CD8-positive, alpha-beta memory T cell (primary cell): ENCODE measurements around the gene GTF3C4. TPM values are rescaled to one million over a fixed set of nuclear protein-coding genes. Genes with fewer than 3 reads are reported as not detected.

ENCODE experiments used
- CTCF ChIA-PET: fragments of 350-600 bp; sonication (Branson Sonifier 250); formaldehyde crosslinking; loops from one replicate; lab custom pipeline; 2021; ENCODE audit warnings: antibody characterized with exemption; lab: Charles Lee
- POLR2A ChIA-PET: fragments of 350-600 bp; sonication (Branson Sonifier 250); formaldehyde crosslinking; loops from one replicate; lab custom pipeline; 2021; ENCODE audit warnings: antibody characterized with exemption; lab: Charles Lee
- DNase-seq, 5 donors: peaks; one replicate each; pipeline versions ENCODE4 v3.0.0 to v3.0.0-alpha.2; 2020 to 2022; ENCODE audit warnings: mixed read lengths in 1 of 5
- H3K27ac ChIP-seq: one replicate; pipeline ENCODE4 v1.7.0; 2013; ENCODE audit warnings: low read depth, mild to moderate bottlenecking, low read length, moderate library complexity
- H3K27me3 ChIP-seq: 2 replicates; pipeline ENCODE4 v1.7.0; 2013; ENCODE audit warnings: low read length, mild to moderate bottlenecking; ENCODE audit not compliant: insufficient read depth, poor library complexity, severe bottlenecking
- H3K36me3 ChIP-seq: 2 replicates; pipeline ENCODE4 v1.7.0; 2013; ENCODE audit warnings: mild to moderate bottlenecking, low read length, moderate library complexity; ENCODE audit not compliant: insufficient read depth
- H3K4me1 ChIP-seq: 2 replicates; pipeline ENCODE4 v1.7.0; 2013; ENCODE audit warnings: mild to moderate bottlenecking, low read length, moderate library complexity; ENCODE audit not compliant: insufficient read depth
- H3K4me3 ChIP-seq: 2 replicates; pipeline ENCODE4 v1.7.0; 2013; ENCODE audit warnings: mild to moderate bottlenecking, low read length
- H3K9me3 ChIP-seq: 2 replicates; pipeline ENCODE4 v1.7.0; 2013; ENCODE audit warnings: mild to moderate bottlenecking, low read length
- H3K27ac Mint-ChIP-seq, 8 donors: one replicate each; pipeline ENCODE4 v1.8.0; 2020 to 2021; ENCODE audit warnings: mixed read lengths in 8 of 8, mild to moderate bottlenecking in 6 of 8, inconsistent platforms in 3 of 8, moderate library complexity in 3 of 8
- H3K27me3 Mint-ChIP-seq, 2 donors: one replicate each; pipeline ENCODE4 v1.8.0; 2020 to 2021; ENCODE audit warnings: mixed read lengths in 2 of 2, mild to moderate bottlenecking in 1 of 2, moderate library complexity in 1 of 2
- H3K36me3 Mint-ChIP-seq, 3 donors: one replicate each; pipeline ENCODE4 v1.8.0; 2020 to 2021; ENCODE audit warnings: mixed read lengths in 3 of 3, inconsistent platforms in 1 of 3, mild to moderate bottlenecking in 1 of 3
- H3K4me1 Mint-ChIP-seq, 3 donors: one replicate each; pipeline ENCODE4 v1.8.0; 2020 to 2021; ENCODE audit warnings: mixed read lengths in 3 of 3, inconsistent platforms in 1 of 3, mild to moderate bottlenecking in 1 of 3
- H3K4me3 Mint-ChIP-seq, 7 donors: one replicate each; pipeline ENCODE4 v1.8.0; 2020 to 2021; ENCODE audit warnings: mixed read lengths in 7 of 7, mild to moderate bottlenecking in 6 of 7, moderate library complexity in 4 of 7, inconsistent platforms in 2 of 7
- H3K9me3 Mint-ChIP-seq, 5 donors: one replicate each; pipeline ENCODE4 v1.8.0; 2020 to 2022; ENCODE audit warnings: mixed read lengths in 5 of 5, mild to moderate bottlenecking in 3 of 5, moderate library complexity in 2 of 5, inconsistent platforms in 1 of 5
- polyA plus RNA-seq: library from polyadenylated mRNA; unstranded; fragments of 300-500 nt; fragmentation: Illumina TruSeq; gene quantifications from one replicate; pipeline ENCODE4 v1.2.3, GENCODE V29; 2021
- total RNA-seq, 2 experiments: library from RNA; stranded (reverse); gene quantifications; one replicate each; pipeline ENCODE4 v1.2.3, GENCODE V29; 2021

The GTF3C4 gene
- total and polyA plus RNA-seq, 3 experiments from 2014 or later, result 4.3 to 23.1 (median 21.1) TPM

- Mint-ChIP-seq H3K36me3 (peaks cover 10 to 93% (median 24%) of the 10 kb centered on the region in 3 donors), H3K4me3 (no peak overlapping the region), H3K9me3 (no peaks in the 10 kb centered on the region), H3K27me3 (no peaks in the 10 kb centered on the region), H3K27ac (no peak overlapping the region), H3K4me1 (no peaks in the 10 kb centered on the region)
- no peak overlapping the region for H3K4me3 ChIP-seq
- H3K4me1 ChIP-seq, result no peaks in the 10 kb centered on the region
- peaks cover 48% of the 10 kb centered on the region for H3K36me3 ChIP-seq
- H3K27me3 ChIP-seq, result no peaks in the 10 kb centered on the region
- H3K9me3 ChIP-seq, result no peaks in the 10 kb centered on the region
- no peak for DNase-seq
- H3K27ac ChIP-seq, result no peak overlapping the region
- ChIA-PET POLR2A (no interaction called here), CTCF (no interaction called here)
Measured at GRCh38 chr9:132648283-132648682, 22.0 kb upstream of the GTF3C4 start.

- H3K27ac ChIP-seq, result no peak overlapping the region
- ChIA-PET POLR2A (no interaction called here), CTCF (no interaction called here)
- Mint-ChIP-seq H3K36me3 (peaks cover 10 to 89% (median 24%) of the 10 kb centered on the region in 3 donors), H3K4me1 (no peaks in the 10 kb centered on the region), H3K27ac (no peak overlapping the region), H3K4me3 (no peak overlapping the region), H3K9me3 (no peaks in the 10 kb centered on the region), H3K27me3 (no peaks in the 10 kb centered on the region)
- H3K4me3 ChIP-seq, result no peak overlapping the region
- no peaks in the 10 kb centered on the region for H3K4me1 ChIP-seq
- no peaks in the 10 kb centered on the region for H3K9me3 ChIP-seq
- no peak for DNase-seq
- H3K36me3 ChIP-seq, result peaks cover 44% of the 10 kb centered on the region
- no peaks in the 10 kb centered on the region for H3K27me3 ChIP-seq
Measured at GRCh38 chr9:132648685-132649084, 21.6 kb upstream of the GTF3C4 start.

DNA sequence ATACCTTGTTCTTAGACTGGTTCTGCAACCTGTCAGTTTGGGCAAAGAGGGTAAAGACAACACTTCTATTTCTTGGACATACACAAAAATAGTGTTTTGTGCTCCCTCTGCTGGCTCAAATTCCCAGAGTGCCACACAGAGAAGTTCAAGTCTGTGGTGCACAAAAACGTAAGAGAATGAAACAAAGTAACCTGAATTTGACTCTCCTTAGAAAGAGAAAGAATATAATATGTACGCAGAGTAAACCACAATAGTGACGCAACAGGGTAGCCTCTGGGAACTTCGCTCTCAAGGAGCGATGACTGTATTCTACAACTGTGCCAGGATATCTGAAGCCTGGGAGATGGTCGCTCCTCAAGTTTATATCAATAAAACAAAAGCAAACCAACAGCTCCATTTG is 19.0 kb upstream of the GTF3C4 start:
- Mint-ChIP-seq H3K4me3 (no peak overlapping the region), H3K27ac (no peak overlapping the region), H3K27me3 (no peaks in the 10 kb centered on the region), H3K9me3 (no peaks in the 10 kb centered on the region), H3K4me1 (peaks cover 3 to 11% (median 4%) of the 10 kb centered on the region in 3 donors), H3K36me3 (peaks cover 5 to 83% (median 19%) of the 10 kb centered on the region in 3 donors)
- Histone ChIP-seq H3K27ac (no peak overlapping the region), H3K27me3 (no peaks in the 10 kb centered on the region), H3K4me1 (no peaks in the 10 kb centered on the region), H3K9me3 (no peaks in the 10 kb centered on the region), H3K4me3 (no peak overlapping the region), H3K36me3 (peaks cover 31% of the 10 kb centered on the region)
- CTCF ChIA-PET, result no interaction called here
- POLR2A ChIA-PET, result no interaction called here
- DNase-seq, result no peak

DNA sequence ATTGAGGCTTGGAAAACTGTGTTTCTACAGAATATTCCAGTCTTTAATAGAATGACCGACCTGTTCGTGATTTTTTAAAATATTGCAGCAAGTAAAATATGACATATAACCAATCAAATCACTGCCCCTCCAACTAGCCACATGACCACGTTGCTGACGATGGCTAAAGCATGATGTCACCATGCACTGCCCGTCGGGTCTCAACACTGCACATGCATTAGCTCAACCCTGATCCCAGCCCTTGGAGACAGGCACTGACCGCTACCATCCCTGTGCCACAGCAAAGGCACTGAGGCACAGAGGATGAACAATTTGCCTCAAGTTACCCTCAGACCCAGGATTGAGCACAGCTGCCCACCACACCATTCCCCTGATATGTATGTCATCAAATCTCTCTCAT is 14.0 kb upstream of the GTF3C4 start:
- no peaks in the 10 kb centered on the region for H3K27me3 Mint-ChIP-seq
- no peak for DNase-seq
- ChIA-PET CTCF (no interaction called here), POLR2A (no interaction called here)
- Histone ChIP-seq H3K36me3 (peaks cover 20% of the 10 kb centered on the region), H3K27ac (no peak overlapping the region), H3K27me3 (no peaks in the 10 kb centered on the region), H3K4me3 (no peak overlapping the region), H3K4me1 (no peaks in the 10 kb centered on the region), H3K9me3 (no peaks in the 10 kb centered on the region)
- peaks cover 3 to 13% (median 4%) of the 10 kb centered on the region in 3 donors for H3K4me1 Mint-ChIP-seq
- H3K9me3 Mint-ChIP-seq, result no peaks in the 10 kb centered on the region
- no peak overlapping the region for H3K27ac Mint-ChIP-seq
- H3K36me3 Mint-ChIP-seq, result peaks cover 0 to 66% (median 17%) of the 10 kb centered on the region in 3 donors
- H3K4me3 Mint-ChIP-seq, result no peak overlapping the region

- ChIA-PET POLR2A (no interaction called here), CTCF (no interaction called here)
- no peak for DNase-seq
- Mint-ChIP-seq H3K27me3 (no peaks in the 10 kb centered on the region), H3K27ac (no peak overlapping the region), H3K36me3 (peaks cover 0 to 29% (median 13%) of the 10 kb centered on the region in 3 donors), H3K4me3 (no peak overlapping the region), H3K4me1 (peaks cover 0 to 9% (median 8%) of the 10 kb centered on the region in 3 donors), H3K9me3 (no peaks in the 10 kb centered on the region)
- H3K36me3 ChIP-seq, result peaks cover 35% of the 10 kb centered on the region
- no peaks in the 10 kb centered on the region for H3K9me3 ChIP-seq
- H3K4me1 ChIP-seq, result no peaks in the 10 kb centered on the region
- no peak overlapping the region for H3K27ac ChIP-seq
- H3K27me3 ChIP-seq, result no peaks in the 10 kb centered on the region
- H3K4me3 ChIP-seq, result no peak overlapping the region
Measured at GRCh38 chr9:132662152-132662945, 7.9 kb upstream of the GTF3C4 start.

GRCh38 chr9:132663117-132663516 is 7.1 kb upstream of the GTF3C4 start:
- H3K27ac ChIP-seq, result no peak overlapping the region
- POLR2A ChIA-PET, result no interaction called here
- Mint-ChIP-seq H3K36me3 (peaks cover 0 to 23% (median 11%) of the 10 kb centered on the region in 3 donors), H3K27ac (no peak overlapping the region), H3K4me1 (peaks cover 6 to 16% (median 15%) of the 10 kb centered on the region in 3 donors), H3K4me3 (no peak overlapping the region), H3K27me3 (no peaks in the 10 kb centered on the region), H3K9me3 (no peaks in the 10 kb centered on the region)
- H3K4me3 ChIP-seq, result no peak overlapping the region
- DNase-seq, result no peak
- peaks cover 27% of the 10 kb centered on the region for H3K36me3 ChIP-seq
- no peaks in the 10 kb centered on the region for H3K27me3 ChIP-seq
- H3K9me3 ChIP-seq, result no peaks in the 10 kb centered on the region
- no peaks in the 10 kb centered on the region for H3K4me1 ChIP-seq
- CTCF ChIA-PET, result no interaction called here

DNA sequence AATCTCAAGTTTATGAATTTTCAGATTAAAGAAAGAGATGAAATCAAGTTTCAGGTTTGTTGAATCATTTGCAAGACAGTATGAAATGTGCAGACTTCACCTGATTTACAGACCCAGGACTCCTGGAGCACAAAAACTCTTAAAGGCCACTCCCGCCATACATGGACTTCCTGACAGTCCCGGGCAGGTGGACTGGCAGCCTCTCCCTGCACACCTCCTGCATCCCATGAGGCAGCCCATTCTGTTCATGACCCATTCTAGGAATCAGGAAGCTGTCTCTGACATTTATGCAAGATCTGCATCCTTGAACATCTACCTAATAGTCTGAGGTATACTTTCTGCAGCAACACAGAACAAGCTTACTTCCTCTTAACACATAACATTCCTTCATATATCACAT is 6.4 kb upstream of the GTF3C4 start:
- H3K36me3 ChIP-seq, result peaks cover 21% of the 10 kb centered on the region
- H3K4me1 ChIP-seq, result no peaks in the 10 kb centered on the region
- ChIA-PET POLR2A (no interaction called here), CTCF (no interaction called here)
- no peak overlapping the region for H3K27ac Mint-ChIP-seq
- H3K4me3 ChIP-seq, result no peak overlapping the region
- H3K9me3 ChIP-seq, result no peaks in the 10 kb centered on the region
- peaks cover 0 to 16% (median 9%) of the 10 kb centered on the region in 3 donors for H3K36me3 Mint-ChIP-seq
- H3K27me3 ChIP-seq, result no peaks in the 10 kb centered on the region
- no peak overlapping the region for H3K4me3 Mint-ChIP-seq
- H3K27ac ChIP-seq, result no peak overlapping the region
- no peak for DNase-seq
- H3K9me3 Mint-ChIP-seq, result no peaks in the 10 kb centered on the region
- peaks cover 11 to 21% (median 21%) of the 10 kb centered on the region in 3 donors for H3K4me1 Mint-ChIP-seq
- no peaks in the 10 kb centered on the region for H3K27me3 Mint-ChIP-seq

GRCh38 chr9:132669319-132669697 is 956 bp upstream of the GTF3C4 start:
- Mint-ChIP-seq H3K9me3 (no peaks in the 10 kb centered on the region), H3K27ac (peak overlapping the region; percentile 90 to 99 (median 96)), H3K36me3 (peaks cover 0 to 21% (median 0%) of the 10 kb centered on the region in 3 donors), H3K27me3 (peaks cover 0 to 2% of the 10 kb centered on the region in 2 donors), H3K4me3 (peak overlapping the region; percentile 88 to 98 (median 92)), H3K4me1 (peaks cover 45 to 62% (median 61%) of the 10 kb centered on the region in 3 donors)
- H3K27me3 ChIP-seq, result no peaks in the 10 kb centered on the region
- no peak for DNase-seq
- ChIA-PET POLR2A (interaction anchor here (0.6 to 1.9 kb wide), 3 partner anchors 100 to 315 kb away, joined by 3 to 14 read pairs (median 4); partner anchors contain the start of gene SETX), CTCF (interaction anchor here (1.1 kb wide), 1 partner anchor 259 kb away, joined by 3 read pairs; the partner anchor contains the start of gene CFAP77)
- H3K4me1 ChIP-seq, result peaks cover 24% of the 10 kb centered on the region
- peak overlapping the region; percentile 99 for H3K4me3 ChIP-seq
- no peaks in the 10 kb centered on the region for H3K9me3 ChIP-seq
- peak overlapping the region; percentile 99 for H3K27ac ChIP-seq
- H3K36me3 ChIP-seq, result no peaks in the 10 kb centered on the region
